IPS-15b (cell line): ENCODE data around the gene STKLD1.
A peak's percentile ranks its signal among the peaks of the same experiment; 100 is the strongest.

ENCODE experiments used
- H3K27me3 ChIP-seq: one replicate; pipeline ENCODE4 v1.6.1; 2013; ENCODE audit warnings: low read length; ENCODE audit not compliant: control insufficient read depth, insufficient read depth
- H3K36me3 ChIP-seq: one replicate; pipeline ENCODE4 v1.6.1; 2013; ENCODE audit warnings: low read length; ENCODE audit not compliant: control insufficient read depth, insufficient read depth
- H3K4me1 ChIP-seq: one replicate; pipeline ENCODE4 v1.6.1; 2013; ENCODE audit warnings: mild to moderate bottlenecking, low read length; ENCODE audit not compliant: control insufficient read depth, insufficient read depth
- H3K4me3 ChIP-seq: one replicate; pipeline ENCODE4 v1.5.1; 2013; ENCODE audit warnings: low read depth, low read length
- H3K9ac ChIP-seq: one replicate; pipeline ENCODE4 v1.6.1; 2013; ENCODE audit warnings: low read depth, mild to moderate bottlenecking, low read length
- H3K9me3 ChIP-seq: one replicate; pipeline ENCODE4 v1.6.1; 2013; ENCODE audit warnings: mild to moderate bottlenecking, low read length; ENCODE audit not compliant: control insufficient read depth, insufficient read depth

The STKLD1 gene

GRCh38 chr9:133356391-133357091, 19.6 kb upstream of the STKLD1 start, which contains the start of the genes SURF1 and SURF2:
SURF1 (minus strand) TSS chr9:133356487; CDS start chr9:133356453, 34 bp downstream.
SURF2 (plus strand) TSS chr9:133356550; CDS start chr9:133356593, 43 bp downstream.
- Histone ChIP-seq H3K36me3 (peaks cover 29% of the 10 kb centered on the region), H3K9me3 (no peaks in the 10 kb centered on the region), H3K9ac (peak within 1 kb of the TSS; percentile 91), H3K4me1 (no peaks in the 10 kb centered on the region), H3K27me3 (no peaks in the 10 kb centered on the region), H3K4me3 (peak within 1 kb of the TSS; percentile 96)

DNA sequence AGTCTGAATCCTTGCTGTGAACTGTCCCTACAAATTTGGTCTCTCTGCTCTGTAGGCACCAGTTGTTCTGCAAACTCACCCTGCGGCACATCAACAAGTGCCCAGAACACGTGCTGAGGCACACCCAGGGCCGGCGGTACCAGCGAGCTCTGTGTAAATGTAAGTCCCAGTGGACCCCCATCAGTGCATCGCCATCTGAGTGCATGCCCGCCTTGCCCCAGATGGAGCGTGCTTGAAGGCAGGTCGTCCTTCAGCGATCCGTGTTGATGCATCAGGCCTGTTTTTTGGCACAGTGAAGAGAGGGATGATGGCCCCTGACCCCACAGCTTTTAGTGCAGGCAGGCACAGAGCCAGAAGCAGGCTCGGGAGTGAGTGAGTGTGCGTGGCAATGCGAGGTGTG, 18.5 kb upstream of the STKLD1 start:
- no peaks in the 10 kb centered on the region for H3K4me1 ChIP-seq
- no peaks in the 10 kb centered on the region for H3K27me3 ChIP-seq
- peak overlapping the region; percentile 63 for H3K4me3 ChIP-seq
- peaks cover 27% of the 10 kb centered on the region for H3K36me3 ChIP-seq
- no peaks in the 10 kb centered on the region for H3K9me3 ChIP-seq
- peak overlapping the region; percentile 41 for H3K9ac ChIP-seq

DNA sequence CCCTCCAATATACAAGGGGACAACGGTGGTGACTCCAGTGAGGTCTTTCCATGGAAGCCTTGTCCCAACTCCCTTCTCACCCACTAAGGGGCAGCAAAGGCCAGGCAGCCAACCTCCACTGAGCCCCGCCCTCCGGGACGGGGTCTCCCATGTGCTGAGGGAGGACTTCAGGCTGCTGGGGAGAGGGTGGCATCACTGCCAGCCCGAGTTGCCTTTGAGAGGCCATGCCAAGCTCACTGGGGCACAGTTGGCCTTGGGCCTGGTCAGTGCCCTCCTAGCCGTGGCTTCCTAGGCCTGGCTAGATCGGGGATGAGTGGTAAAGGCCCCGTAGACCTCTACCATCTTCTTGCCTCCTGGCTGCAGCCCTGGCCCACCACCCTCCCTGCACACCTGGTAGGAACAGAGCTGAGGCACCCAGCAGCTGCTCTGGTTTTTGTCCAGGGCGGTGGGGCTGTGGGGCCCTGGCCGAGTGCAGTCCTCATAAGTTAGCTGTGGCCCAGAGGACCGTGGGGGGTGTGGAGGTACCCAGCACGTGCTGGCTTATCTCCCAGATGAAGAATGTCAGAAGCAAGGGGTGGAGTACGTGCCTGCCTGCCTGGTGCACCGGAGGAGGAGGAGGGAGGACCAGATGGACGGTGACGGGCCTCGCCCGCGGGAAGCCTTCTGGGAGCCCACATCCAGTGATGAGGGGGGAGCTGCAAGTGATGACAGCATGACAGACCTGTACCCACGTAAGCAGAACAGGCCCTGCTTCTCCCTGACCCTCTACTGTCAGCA, 16.6 kb upstream of the STKLD1 start:
- no peak overlapping the region for H3K4me3 ChIP-seq
- peaks cover 39% of the 10 kb centered on the region for H3K36me3 ChIP-seq
- H3K4me1 ChIP-seq: no peaks in the 10 kb centered on the region
- H3K9ac ChIP-seq: no peak overlapping the region
- no peaks in the 10 kb centered on the region for H3K27me3 ChIP-seq
- H3K9me3 ChIP-seq: no peaks in the 10 kb centered on the region

- Histone ChIP-seq H3K4me1 (no peaks in the 10 kb centered on the region), H3K27me3 (no peaks in the 10 kb centered on the region), H3K36me3 (peaks cover 47% of the 10 kb centered on the region), H3K9me3 (no peaks in the 10 kb centered on the region), H3K9ac (no peak overlapping the region), H3K4me3 (no peak overlapping the region)
Observed at GRCh38 chr9:133360400-133361393, 15.5 kb upstream of the STKLD1 start.

DNA sequence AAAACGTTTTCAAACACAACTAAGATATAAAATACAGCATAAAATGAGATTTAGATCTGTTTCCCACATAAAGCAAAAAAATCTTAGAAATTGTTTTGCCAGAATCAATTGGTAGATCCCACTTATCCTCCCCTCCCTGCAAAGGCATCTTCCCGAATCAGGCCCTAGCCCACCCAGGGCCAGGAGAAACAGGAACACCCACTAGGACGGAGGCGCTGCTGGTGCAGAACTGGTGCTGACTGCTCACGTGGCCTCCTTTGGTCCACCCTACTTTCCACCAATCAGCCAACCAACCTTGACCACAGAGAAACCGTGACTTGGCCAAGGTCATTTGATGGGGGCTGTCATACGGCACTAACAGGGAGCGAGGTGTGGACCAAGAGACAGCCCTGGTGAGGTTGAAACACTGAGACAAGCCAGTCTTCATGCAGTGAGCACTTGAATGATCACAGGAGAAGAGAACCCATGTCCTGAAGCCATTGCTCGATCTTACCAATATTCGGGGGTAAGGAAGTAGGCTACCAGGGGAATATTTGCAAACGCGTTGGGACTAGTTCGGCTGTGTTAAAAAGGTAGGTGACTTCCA, 14.6 kb upstream of the STKLD1 start:
- H3K9ac ChIP-seq: peak overlapping the region; percentile 47
- H3K36me3 ChIP-seq: peaks cover 51% of the 10 kb centered on the region
- H3K4me1 ChIP-seq: no peaks in the 10 kb centered on the region

GRCh38 chr9:133362359-133363044, 13.7 kb upstream of the STKLD1 start:
- H3K4me3 ChIP-seq: no peak overlapping the region

More for the DNA sequence above, 14.6 kb upstream of the STKLD1 start:
- Histone ChIP-seq H3K27me3 (no peaks in the 10 kb centered on the region), H3K4me3 (no peak overlapping the region), H3K9me3 (no peaks in the 10 kb centered on the region)

DNA sequence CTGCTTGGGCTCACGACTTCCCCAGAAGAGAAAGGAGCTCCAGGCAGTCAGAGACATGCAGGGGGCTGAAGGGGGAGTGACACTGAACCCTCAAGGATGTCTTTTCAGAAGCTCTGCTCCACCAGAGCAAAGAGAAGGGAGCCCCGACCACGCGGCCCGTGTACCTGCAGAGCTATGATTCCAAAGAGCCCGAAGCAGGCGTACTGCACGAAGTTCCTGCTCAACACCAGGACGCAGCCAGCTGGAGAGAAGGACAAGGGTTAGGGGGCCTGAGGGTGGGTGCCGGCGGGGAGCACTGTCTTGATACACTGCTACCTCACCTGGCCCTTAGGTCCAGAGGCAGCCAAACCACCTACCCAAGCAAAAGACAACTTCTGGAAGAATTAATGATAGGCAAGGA, 9.7 kb upstream of the STKLD1 start:
- Histone ChIP-seq H3K27me3 (no peaks in the 10 kb centered on the region), H3K4me3 (no peak overlapping the region), H3K9me3 (no peaks in the 10 kb centered on the region), H3K9ac (no peak overlapping the region), H3K4me1 (no peaks in the 10 kb centered on the region), H3K36me3 (peaks cover 46% of the 10 kb centered on the region)

More at GRCh38 chr9:133362359-133363044, 13.7 kb upstream of the STKLD1 start:
- no peaks in the 10 kb centered on the region for H3K27me3 ChIP-seq
- no peaks in the 10 kb centered on the region for H3K4me1 ChIP-seq
- H3K9ac ChIP-seq: no peak overlapping the region
- no peaks in the 10 kb centered on the region for H3K9me3 ChIP-seq
- H3K36me3 ChIP-seq: peaks cover 59% of the 10 kb centered on the region

DNA sequence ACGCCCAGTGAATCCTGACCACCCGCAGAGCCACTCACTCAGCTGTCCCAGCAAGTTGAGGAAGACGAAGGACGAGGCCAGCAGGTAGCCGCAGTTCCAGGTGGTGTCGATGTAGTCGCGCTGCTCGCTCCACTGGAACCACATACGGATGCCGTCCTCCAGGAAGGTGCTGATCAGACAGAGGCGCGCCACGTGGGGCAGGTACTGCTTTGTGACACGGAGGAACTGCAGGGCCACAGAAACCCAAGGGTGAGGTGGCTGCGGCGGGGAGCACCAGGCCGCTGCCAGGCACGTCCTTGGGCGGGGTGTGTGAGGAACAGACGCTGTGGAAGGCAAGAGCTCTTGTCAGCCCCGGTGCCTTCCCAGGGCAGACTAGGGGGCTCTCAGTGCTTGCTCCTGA, 8.9 kb upstream of the STKLD1 start:
- Histone ChIP-seq H3K27me3 (no peaks in the 10 kb centered on the region), H3K9me3 (no peaks in the 10 kb centered on the region), H3K4me3 (no peak overlapping the region), H3K9ac (no peak overlapping the region), H3K36me3 (peaks cover 42% of the 10 kb centered on the region), H3K4me1 (no peaks in the 10 kb centered on the region)

DNA sequence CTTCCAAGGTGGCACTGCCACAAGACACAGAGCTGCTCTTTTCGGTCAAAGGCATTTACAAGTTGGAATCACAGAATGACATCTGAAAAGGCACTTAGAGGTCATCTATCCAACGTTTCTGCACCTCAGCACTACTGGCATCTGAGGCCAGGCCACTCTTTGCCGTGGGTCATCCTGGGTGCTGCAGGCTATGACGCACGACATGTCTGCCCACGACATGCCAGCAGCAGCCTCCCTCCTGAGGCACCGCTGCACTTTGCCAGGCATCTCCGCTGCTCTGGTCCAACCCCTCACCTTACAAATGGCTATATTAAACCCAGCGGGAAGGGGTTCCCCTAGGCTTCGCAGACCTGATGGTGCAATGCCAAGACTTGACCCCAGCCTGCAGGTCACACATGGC, 8.4 kb upstream of the STKLD1 start:
- Histone ChIP-seq H3K9me3 (no peaks in the 10 kb centered on the region), H3K36me3 (peaks cover 40% of the 10 kb centered on the region)

GRCh38 chr9:133368249-133368881, 7.8 kb upstream of the STKLD1 start:
- H3K4me1 ChIP-seq: peaks cover 5% of the 10 kb centered on the region
- H3K4me3 ChIP-seq: no peak overlapping the region
- H3K36me3 ChIP-seq: peaks cover 43% of the 10 kb centered on the region
- H3K9ac ChIP-seq: no peak overlapping the region
- H3K9me3 ChIP-seq: no peaks in the 10 kb centered on the region
- no peaks in the 10 kb centered on the region for H3K27me3 ChIP-seq

More for the DNA sequence above, 8.4 kb upstream of the STKLD1 start:
- Histone ChIP-seq H3K27me3 (no peaks in the 10 kb centered on the region), H3K9ac (no peak overlapping the region), H3K4me1 (peaks cover 4% of the 10 kb centered on the region), H3K4me3 (no peak overlapping the region)
